ENCODE measurements around the gene TIPARP.

TIPARP gene

GRCh38 chr3:156657862-156658731, 16.3 kb upstream of the TIPARP start:
- no peak for DNase-seq (ENCODE audit: low spot score)
- no peak for TF ChIP-seq CTCF (IDR thresholded peaks at IDR 0.05)
- no peak overlapping the region for H3K4me3 ChIP-seq
- no peak overlapping the region for H3K27ac ChIP-seq

GRCh38 chr3:156658732-156659090, 15.7 kb upstream of the TIPARP start:
- TF ChIP-seq CTCF (IDR thresholded peaks at IDR 0.05), result no peak
- no peak overlapping the region for H3K27ac ChIP-seq
- no peak for DNase-seq (ENCODE audit: low spot score)

GRCh38 chr3:156659260-156659659, 15.1 kb upstream of the TIPARP start:
- H3K27ac ChIP-seq, result no peak overlapping the region
- no peak for TF ChIP-seq CTCF (IDR thresholded peaks at IDR 0.05)
- DNase-seq (ENCODE audit: low spot score), result no peak
- no peak overlapping the region for H3K4me3 ChIP-seq

More at GRCh38 chr3:156658732-156659090, 15.7 kb upstream of the TIPARP start:
- H3K4me3 ChIP-seq, result no peak overlapping the region

GRCh38 chr3:156661155-156661554, 13.2 kb upstream of the TIPARP start:
- H3K27ac ChIP-seq, result no peak overlapping the region
- no peak for TF ChIP-seq CTCF (IDR thresholded peaks at IDR 0.05)
- H3K4me3 ChIP-seq, result no peak overlapping the region
- no peak for DNase-seq (ENCODE audit: low spot score)

GRCh38 chr3:156664011-156664830, 10.2 kb upstream of the TIPARP start:
- no peak overlapping the region for H3K4me3 ChIP-seq
- no peak overlapping the region for H3K27ac ChIP-seq
- no peak for TF ChIP-seq CTCF (IDR thresholded peaks at IDR 0.05)
- DNase-seq (ENCODE audit: low spot score), result no peak

- TF ChIP-seq CTCF (IDR thresholded peaks at IDR 0.05), result no peak
- Histone ChIP-seq H3K4me3 (no peak overlapping the region), H3K27ac (no peak overlapping the region)
- DNase-seq (ENCODE audit: low spot score), result no peak
Observed at GRCh38 chr3:156664831-156665178, 9.6 kb upstream of the TIPARP start.
